Measurements from ENCODE around the gene ZCCHC24.

GRCh38 chr10:79431428-79431827 lies 14.0 kb downstream of the ZCCHC24 start:
- TF ChIP-seq POLR2A (IDR thresholded peaks at IDR 0.05; ENCODE audit: low read depth, low read length) = no peak
- TF ChIP-seq POLR2AphosphoS5 (IDR thresholded peaks at IDR 0.05; ENCODE audit: low read depth, low read length) = no peak
